HG03103 (cell line): ENCODE measurements around the gene SSBP3.
"Not testable (repeated sequence)": the region's sequence is repeated elsewhere in the genome, so short reads cannot be mapped to it uniquely, and the experiment has no call there.

Experiments
- ATAC-seq: cut with Tn5 transposase; IDR thresholded peaks from one replicate; pipeline ENCODE4 v1.9.1; 2021; ENCODE audit warnings: low read depth; ENCODE audit not compliant: unreplicated experiment

Gene SSBP3

GRCh38 chr1:54229281-54229891 lies 176.8 kb downstream of the SSBP3 start:
- ATAC-seq, result no peak

DNA sequence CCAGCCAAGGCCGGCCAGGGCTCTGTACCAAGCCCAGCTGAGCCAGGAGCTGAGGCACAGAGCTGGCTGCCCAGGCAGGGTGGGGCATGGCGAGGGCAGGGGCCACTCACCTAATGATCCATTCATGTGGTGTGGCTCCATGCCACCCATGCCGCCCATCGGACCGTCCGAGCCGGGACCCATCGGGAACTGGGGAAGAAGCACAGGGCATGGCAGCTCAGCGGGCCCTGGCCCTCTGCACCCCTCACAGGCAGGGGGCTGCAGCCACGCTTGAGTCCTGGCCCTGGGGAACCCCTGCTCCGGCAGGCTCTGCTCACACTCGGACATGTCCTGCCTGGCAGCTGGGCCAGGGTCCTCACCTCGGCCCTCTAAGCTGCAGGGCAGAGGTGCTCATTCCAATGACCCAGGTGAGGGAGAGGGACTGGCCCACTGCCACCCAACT lies 177.5 kb downstream of the SSBP3 start:
- ATAC-seq, result no peak

DNA sequence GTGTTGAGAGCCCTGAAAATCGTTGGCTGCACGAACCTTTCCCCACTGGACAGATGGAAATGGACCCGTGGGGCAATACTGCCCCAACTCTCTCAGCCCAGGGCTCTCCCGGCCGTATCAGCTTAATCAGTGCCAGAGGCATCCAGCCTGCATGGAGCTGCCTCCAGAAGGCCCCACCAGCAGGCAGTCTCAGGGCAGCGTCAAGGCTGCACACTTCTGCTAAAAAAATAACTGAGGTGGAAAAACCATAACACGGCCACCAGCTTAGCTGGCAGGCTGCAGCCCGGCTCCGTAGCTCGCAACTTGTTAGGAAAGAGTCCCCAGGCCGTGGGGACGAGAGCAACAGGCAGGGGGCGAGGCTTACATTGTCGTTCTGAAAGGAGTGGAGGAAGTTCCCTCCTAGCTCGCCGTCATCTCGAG lies 178.3 kb downstream of the SSBP3 start:
- ATAC-seq, result no peak

GRCh38 chr1:54227091-54227602 lies 179.0 kb downstream of the SSBP3 start:
- no peak for ATAC-seq

GRCh38 chr1:54225986-54226559 lies 180.1 kb downstream of the SSBP3 start:
- no peak for ATAC-seq

GRCh38 chr1:54225378-54225777 lies 180.8 kb downstream of the SSBP3 start:
- ATAC-seq, result no peak

DNA sequence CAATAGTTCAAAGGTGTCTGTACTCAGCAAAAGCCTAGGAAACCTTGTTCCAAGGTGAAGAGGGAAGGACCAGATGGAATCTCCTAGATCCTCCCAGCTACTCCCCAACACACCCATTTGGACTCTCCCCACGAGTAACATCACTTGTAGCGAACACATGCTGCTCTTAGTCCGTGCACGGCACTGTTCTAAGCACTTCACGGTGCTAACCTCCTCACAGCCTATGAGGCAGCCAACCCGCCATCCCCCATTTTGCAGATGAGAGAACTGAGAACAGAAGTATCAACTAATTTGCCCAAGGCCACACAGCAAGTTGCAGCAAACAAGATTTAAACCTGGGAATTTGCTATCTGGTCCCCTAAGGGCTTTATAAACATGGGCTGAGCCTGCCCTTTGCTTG lies 182.0 kb downstream of the SSBP3 start:
- ATAC-seq, result no peak

DNA sequence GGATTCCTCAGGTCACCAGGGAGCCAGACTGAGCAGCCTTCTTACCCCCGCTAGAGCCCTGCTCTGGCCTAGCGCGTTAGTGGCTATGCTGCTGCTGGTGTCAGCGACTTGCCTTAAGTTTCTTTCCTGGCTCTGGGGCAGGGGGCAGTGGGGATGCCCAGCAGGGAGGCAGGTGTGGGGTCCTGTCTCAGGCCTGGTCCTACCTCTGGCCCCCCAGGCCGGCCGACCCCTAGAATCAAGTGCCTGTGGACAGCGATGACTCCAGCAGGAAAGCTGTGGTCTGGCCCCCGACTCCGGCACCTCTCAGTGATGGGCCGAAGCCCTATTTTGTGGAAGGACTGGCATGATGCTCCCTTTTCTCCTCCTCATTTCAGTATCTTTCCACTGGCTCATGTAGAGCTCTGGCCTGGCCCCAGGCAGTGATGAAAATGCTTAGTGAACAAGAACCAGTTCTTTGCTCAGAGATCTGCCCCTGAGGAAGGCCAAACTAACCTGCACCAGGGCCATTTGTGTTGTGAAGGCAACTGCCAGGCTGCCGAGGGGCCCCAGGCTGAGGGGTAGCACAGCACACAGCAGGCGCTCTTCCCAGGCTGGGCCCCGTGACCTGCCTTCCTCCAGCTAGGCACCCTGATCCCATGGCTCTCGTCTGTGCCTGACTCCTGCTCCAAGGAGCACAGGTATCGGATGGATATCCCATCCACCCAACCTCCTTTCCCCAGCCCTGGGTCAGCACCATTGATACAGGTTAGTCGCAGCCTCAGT lies 182.6 kb downstream of the SSBP3 start:
- no peak for ATAC-seq

- no peak for ATAC-seq
These were observed 183.5 kb downstream of the SSBP3 start for GRCh38 chr1:54222711-54223110.

- ATAC-seq, result no peak
These were observed 184.2 kb downstream of the SSBP3 start for GRCh38 chr1:54221867-54222484.

- ATAC-seq, result no peak
These were observed 184.9 kb downstream of the SSBP3 start for GRCh38 chr1:54221113-54221834.

DNA sequence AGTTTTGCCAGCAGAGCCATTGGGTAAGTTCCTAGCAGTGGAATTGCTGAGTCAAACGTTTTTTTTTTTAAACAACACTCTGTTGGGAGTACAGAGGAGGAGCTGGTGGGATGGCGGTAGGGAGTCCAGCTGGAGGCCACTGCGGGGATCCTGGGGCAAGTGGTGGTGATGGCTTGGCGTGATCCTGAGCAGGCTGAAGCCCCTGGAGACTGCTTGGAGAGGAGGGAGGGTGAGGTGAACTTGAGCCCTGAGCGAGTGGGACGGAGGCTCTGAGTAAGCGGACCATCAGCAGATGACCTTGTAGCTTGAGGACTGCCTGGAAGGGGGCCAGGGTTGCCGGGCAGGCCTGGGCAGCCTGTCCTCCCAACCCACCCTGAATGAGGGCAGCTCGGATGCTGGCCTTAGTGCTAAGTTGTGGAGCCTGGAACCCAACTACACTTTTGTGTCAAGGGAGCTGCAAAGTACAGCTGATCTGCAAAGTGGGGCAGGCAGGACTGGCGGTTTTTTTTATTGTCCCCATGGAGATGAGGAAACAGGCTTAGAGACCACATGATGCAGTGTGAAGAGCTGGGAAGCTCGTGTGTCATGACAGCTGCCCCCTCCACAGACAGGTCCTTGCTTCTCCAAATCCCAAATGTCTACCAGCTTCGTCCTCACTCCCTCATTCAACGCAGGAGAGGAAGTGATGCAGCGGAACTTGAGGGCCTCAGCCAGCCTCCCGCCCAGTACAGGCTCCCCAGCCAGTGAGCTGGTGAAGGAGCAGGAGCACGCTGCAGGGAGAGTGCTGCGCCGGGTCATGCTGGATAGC lies 186.0 kb downstream of the SSBP3 start:
- ATAC-seq, result no peak

- no peak for ATAC-seq
These were observed 186.5 kb downstream of the SSBP3 start for GRCh38 chr1:54219688-54220003.

GRCh38 chr1:54218883-54219687 lies 187.1 kb downstream of the SSBP3 start:
- ATAC-seq, result no peak

DNA sequence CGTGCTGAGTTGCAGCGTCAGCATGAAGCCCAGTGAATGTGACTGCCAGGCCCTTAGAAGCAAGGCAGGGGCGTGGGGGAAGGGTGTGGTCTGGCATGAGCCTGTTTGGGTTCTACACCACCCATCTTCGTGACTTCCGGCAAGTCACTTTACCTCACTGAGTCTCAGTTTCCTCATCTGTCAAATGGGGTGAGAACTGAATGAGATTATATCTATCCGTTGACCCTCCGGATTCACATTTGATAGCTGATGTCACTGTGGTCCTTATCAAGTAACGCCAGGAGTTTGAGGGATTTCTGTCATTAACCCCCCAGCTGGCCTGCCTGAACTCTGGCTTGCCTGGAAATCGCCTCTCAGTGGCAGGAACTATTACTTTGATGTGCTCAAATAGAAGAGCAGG lies 190.7 kb downstream of the SSBP3 start:
- ATAC-seq, result no peak

DNA sequence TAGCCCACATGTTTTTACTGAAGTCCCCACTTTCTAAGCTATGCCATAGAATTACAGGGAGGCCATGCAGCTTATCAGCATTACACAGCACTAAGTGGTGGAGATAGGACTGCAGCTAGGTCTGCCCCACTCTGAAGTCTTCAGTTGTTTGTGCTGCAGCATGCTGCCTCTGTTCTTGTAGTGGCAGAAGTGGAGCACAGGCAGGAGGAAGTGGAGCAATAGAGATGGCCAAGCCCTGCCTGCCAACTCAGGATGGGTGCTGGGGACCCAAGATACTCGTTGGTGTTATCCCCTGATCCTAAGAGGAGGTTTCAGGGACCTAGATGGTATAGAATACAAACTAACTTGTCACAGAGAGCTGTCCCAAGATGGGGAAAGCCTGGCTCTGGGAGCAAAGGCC lies 193.3 kb downstream of the SSBP3 start:
- no peak for ATAC-seq

DNA sequence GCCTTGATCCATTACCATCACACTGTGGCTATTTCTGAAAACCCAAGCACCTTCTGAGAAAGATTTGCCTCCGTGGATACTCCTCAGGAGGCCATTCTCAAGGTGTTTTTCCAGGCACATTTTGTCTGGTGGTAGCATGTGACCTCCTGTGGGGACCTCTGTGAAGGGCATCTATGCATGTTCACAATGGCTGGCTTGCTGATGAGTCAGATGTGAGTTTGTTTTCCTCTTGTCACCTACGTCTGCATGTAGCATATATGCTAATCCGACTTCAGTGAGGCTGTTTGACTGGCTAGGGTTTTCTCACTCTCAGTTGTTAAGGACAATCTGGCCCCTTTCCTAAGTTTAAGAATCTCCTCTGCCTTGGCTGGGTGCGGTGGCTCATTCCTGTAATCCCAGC lies 198.3 kb downstream of the SSBP3 start:
- ATAC-seq, result not testable (repeated sequence)

GRCh38 chr1:54207287-54207686 lies 198.9 kb downstream of the SSBP3 start:
- no peak for ATAC-seq

GRCh38 chr1:54204199-54204598 lies 202.0 kb downstream of the SSBP3 start:
- no peak for ATAC-seq
